GM18508 (cell line): Measurements from ENCODE around the gene OR8D1.
"Not testable (repeated sequence)": the region's sequence is repeated elsewhere in the genome, so short reads cannot be mapped to it uniquely, and the experiment has no call there.

ENCODE experiments used
- ATAC-seq: cut with Tn5 transposase; IDR thresholded peaks from one replicate; pipeline ENCODE4 v1.9.1; 2021; ENCODE audit warnings: moderate number of reproducible peaks; ENCODE audit not compliant: insufficient read depth, unreplicated experiment

Gene OR8D1

DNA sequence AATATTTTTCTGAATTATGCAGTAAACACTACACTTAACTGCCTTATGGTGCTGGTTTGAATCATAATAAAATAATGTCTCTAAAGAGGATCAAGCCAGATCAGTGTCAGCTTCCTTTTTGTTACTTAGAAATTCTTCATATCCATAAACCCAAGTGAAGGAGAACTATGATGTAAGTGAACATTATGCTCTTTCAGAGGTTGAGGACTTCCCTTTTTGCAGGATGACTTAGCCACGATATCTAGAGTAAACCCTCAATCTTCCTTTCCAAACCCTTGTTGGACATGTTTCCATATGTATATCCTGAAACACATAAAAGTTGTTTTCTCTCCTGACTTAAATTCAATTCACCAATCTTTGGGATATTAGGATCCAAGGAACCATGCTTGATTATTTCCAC lies 19.1 kb downstream of the OR8D1 start:
- no peak for ATAC-seq

- ATAC-seq = no peak
Measured at GRCh38 chr11:124285610-124286344, 28.0 kb downstream of the OR8D1 start.

DNA sequence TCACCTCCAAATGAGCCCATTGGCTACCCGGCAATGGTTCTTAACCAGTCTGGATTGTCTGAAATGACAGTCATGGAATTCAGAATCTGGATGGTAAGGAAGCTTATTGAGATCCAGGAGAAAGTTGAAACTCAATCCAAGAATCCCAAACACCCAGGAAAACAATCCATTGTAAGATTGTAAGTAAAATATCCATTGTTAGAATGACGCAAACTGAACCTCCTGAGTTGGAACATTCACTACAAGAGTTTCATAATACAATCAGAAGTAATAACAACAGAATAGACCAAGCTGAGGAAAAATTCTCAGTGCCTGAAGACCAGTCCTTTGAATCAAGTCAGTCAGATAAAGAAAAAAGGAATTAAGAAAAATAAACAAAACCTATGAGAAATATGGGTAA lies 35.5 kb downstream of the OR8D1 start:
- no peak for ATAC-seq

DNA sequence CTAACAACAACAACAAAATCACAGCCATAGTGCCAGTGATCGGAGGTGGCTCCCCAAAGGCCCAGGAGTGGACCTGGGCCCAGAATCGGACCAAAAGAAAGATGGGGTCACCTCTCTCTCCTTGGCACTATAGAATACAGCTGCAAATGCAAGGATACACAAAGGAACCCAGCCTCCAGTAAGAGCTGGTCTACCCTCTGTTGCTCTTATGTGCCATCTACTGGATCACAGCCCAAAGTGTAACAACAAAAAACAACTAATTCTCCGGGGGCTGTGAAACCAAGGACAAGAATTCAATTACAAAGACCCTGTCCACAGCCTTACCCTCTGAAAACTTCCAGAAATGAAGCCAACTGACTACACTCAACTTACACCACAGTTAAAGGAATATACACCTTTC lies 35.9 kb downstream of the OR8D1 start:
- no peak for ATAC-seq

- ATAC-seq = no peak
Measured at GRCh38 chr11:124277207-124277606, 36.5 kb downstream of the OR8D1 start.

DNA sequence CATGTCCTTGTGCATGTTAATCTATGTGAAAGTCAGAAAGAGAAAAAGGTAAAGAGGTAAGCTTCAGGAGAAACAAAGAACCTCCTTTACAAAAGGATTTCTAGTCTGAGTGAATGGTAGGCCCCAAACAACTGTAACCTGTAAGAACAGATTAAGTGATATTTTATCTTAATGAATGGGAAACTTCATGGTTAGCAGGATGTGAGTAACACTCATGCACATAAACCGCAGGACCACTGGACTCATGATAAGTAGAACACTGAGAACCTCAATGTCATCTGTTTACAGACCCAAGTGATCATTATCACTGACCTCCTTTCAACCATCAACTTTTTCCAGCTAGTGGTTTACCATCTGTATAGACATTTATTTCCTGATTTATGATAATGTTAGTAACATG lies 37.7 kb downstream of the OR8D1 start:
- no peak for ATAC-seq

GRCh38 chr11:124274000-124274399 lies 39.7 kb downstream of the OR8D1 start:
- ATAC-seq = no peak

DNA sequence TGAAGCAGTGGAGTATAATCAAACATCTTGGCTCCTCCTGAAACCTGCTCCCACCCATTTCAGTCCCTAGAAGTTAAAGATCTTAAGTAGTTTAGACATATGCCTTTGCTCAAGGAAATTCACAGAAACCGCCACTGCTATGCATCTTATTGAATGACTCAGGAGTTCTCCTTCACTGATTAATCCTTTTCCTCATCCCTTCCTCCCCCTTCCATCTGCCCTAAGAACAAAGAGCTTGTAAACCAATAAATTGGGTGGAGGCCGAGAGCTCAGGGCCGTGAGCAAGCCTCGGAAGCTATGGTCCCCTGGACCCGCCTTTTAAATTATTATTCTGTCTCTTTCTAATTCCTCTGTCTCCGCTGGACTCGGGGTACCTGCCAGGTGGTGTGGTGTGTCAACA lies 42.9 kb downstream of the OR8D1 start:
- not testable (repeated sequence) for ATAC-seq

DNA sequence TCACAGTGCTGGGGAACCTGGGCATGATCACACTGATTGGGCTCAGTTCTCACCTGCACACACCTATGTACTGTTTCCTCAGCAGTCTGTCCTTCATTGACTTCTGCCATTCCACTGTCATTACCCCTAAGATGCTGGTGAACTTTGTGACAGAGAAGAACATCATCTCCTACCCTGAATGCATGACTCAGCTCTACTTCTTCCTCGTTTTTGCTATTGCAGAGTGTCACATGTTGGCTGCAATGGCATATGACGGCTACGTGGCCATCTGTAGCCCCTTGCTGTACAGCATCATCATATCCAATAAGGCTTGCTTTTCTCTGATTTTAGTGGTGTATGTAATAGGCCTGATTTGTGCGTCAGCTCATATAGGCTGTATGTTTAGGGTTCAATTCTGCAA lies 48.7 kb downstream of the OR8D1 start:
- ATAC-seq = not testable (repeated sequence)

- ATAC-seq = no peak
Measured at GRCh38 chr11:124256076-124256475, 57.7 kb downstream of the OR8D1 start, which contains the start of gene OR8G5. Gene OR8G5 (plus strand): TSS chr11:124256376. CDS start chr11:124264932, 8,556 bp downstream.
